Memory B cell (primary cell): ENCODE measurements around the gene SH2D1B.

ENCODE experiments used
- ATAC-seq: fragments of 150-1000 bp; cut with Tn5 transposase; 2 replicates; pipeline ENCODE4 v1.10.0; 2021; ENCODE audit warnings: low read depth, mild to moderate bottlenecking, moderate library complexity
- DNase-seq, 2 donors: peaks; one replicate each; pipeline ENCODE4 v3.0.0; 2022; ENCODE audit warnings: low spot score in 2 of 2
- H3K27ac Mint-ChIP-seq: one replicate; pipeline ENCODE4 v1.8.0; 2022; ENCODE audit warnings: mild to moderate bottlenecking, moderate library complexity, mixed read lengths
- H3K27me3 Mint-ChIP-seq: one replicate; pipeline ENCODE4 v1.8.0; 2022; ENCODE audit warnings: mixed read lengths
- H3K36me3 Mint-ChIP-seq: one replicate; pipeline ENCODE4 v1.8.0; 2022; ENCODE audit warnings: mild to moderate bottlenecking, mixed read lengths
- H3K4me1 Mint-ChIP-seq: one replicate; pipeline ENCODE4 v1.8.0; 2022; ENCODE audit warnings: mixed read lengths
- H3K4me3 Mint-ChIP-seq: one replicate; pipeline ENCODE4 v1.8.0; 2022; ENCODE audit warnings: mild to moderate bottlenecking, moderate library complexity, mixed read lengths
- H3K9me3 Mint-ChIP-seq: one replicate; pipeline ENCODE4 v1.8.0; 2022; ENCODE audit warnings: mixed read lengths

SH2D1B gene

DNA sequence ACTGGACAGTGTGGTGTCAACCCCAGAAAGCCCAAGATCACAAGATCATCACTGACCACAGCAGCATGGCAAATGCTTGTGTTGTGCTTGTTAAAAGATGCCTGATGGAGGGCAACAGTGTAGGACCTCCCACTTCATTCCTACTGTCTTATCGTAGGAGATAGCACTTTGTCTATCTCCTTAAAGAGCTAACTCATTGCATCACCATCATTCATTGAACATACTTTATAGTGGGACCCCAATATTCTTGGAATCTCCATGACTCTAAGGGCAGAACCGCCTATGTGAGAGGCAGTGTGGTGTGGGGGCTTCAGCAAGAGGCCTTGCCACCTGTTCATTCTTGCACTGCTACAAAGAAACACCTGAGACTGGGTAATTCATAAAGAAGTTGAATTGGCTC lies 5.0 kb upstream of the SH2D1B start:
- peaks cover 5% of the 10 kb centered on the region for H3K27me3 Mint-ChIP-seq
- H3K27ac Mint-ChIP-seq, result no peak overlapping the region
- no peak for ATAC-seq
- no peak overlapping the region for H3K4me3 Mint-ChIP-seq
- H3K4me1 Mint-ChIP-seq, result peaks cover 4% of the 10 kb centered on the region
- no peak for DNase-seq
- no peaks in the 10 kb centered on the region for H3K36me3 Mint-ChIP-seq
- no peaks in the 10 kb centered on the region for H3K9me3 Mint-ChIP-seq

DNA sequence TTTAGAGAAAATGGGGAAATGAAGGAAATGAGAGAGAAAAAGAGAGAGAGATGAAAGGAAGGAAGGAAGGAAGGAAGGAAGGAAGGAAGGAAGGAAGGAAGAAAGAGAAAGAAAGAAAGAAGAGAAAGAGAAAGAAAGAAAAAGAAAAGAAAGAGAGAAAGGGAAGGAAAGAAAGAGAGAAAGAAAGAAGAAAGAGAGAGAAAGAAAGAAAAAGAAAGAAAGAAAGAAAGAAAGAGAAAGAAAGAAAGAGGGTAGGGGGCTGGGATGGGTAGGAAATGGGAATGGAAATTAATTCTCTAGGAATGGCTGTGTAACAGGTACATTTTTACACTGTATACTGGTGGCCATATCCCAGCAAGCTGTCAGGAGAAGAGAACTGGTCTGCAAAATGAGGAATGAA lies 4.3 kb upstream of the SH2D1B start:
- Mint-ChIP-seq H3K36me3 (no peaks in the 10 kb centered on the region), H3K27me3 (peaks cover 8% of the 10 kb centered on the region), H3K9me3 (no peaks in the 10 kb centered on the region), H3K4me3 (no peak overlapping the region), H3K4me1 (no peaks in the 10 kb centered on the region), H3K27ac (no peak overlapping the region)
- no peak for DNase-seq
- no peak for ATAC-seq

DNA sequence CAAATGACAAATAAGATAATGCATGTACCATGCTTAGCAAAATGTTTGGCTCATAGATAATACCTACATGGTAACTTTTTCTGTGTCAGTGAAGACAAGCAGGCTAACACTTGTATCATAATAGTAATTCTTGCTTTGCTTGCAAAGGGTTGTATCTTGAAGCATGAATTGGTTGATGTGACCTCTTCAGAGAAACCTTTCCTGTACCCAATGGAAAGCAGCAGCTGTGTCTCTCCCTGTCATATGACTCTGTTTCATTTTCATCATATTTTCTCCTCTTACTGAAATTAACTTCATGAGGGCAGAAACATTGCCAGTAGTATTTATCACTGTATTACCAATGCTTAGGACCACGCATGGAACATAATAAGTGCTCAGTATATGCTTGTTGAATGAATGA lies 4.4 kb downstream of the SH2D1B start:
- H3K4me3 Mint-ChIP-seq, result no peak overlapping the region
- peaks cover 13% of the 10 kb centered on the region for H3K27me3 Mint-ChIP-seq
- ATAC-seq (no peak), DNase-seq (no peak)
- H3K36me3 Mint-ChIP-seq, result no peaks in the 10 kb centered on the region
- H3K27ac Mint-ChIP-seq, result no peak overlapping the region
- H3K4me1 Mint-ChIP-seq, result no peaks in the 10 kb centered on the region
- no peaks in the 10 kb centered on the region for H3K9me3 Mint-ChIP-seq

DNA sequence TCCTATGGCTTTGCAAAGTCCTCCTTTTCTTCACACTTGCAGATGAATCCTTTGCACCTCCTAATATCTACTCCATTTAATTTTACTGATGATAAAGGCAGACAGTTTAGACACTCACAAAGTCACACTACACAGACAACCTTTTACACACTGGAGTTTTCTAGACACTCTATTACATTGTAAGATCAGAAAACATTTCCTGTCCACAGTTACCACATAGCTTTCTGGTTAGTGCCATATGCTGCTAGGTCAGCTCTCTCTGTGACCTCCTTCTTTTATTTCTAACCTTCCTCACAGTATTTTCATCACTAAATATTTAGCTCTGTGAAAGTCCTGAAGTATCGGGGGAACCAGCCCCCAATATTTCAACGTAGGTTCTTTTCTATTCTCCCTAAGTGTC lies 5.1 kb downstream of the SH2D1B start:
- Mint-ChIP-seq H3K4me3 (no peak overlapping the region), H3K9me3 (no peaks in the 10 kb centered on the region), H3K27ac (no peak overlapping the region), H3K27me3 (peaks cover 16% of the 10 kb centered on the region), H3K4me1 (no peaks in the 10 kb centered on the region), H3K36me3 (no peaks in the 10 kb centered on the region)
- no peak for ATAC-seq
- DNase-seq, result no peak

DNA sequence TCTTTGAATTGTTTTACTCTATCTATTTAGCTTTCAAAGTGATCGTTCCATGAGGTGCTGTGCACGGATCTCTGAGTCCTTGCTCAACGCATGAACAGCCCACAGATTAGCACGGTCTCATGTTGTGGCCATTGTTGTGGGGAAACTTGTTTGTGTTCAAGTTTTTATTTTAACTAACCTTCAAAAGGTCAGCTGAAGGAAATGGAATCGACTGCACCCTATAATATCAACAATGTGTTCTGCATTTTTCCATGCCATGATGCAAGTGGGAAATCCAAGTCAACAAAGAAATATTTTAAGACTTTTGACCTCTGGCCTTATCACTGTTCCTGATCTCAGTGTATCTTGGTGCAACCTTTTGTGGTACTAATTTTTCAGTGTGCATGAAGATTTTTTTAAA lies 6.1 kb downstream of the SH2D1B start:
- DNase-seq, result no peak

DNA sequence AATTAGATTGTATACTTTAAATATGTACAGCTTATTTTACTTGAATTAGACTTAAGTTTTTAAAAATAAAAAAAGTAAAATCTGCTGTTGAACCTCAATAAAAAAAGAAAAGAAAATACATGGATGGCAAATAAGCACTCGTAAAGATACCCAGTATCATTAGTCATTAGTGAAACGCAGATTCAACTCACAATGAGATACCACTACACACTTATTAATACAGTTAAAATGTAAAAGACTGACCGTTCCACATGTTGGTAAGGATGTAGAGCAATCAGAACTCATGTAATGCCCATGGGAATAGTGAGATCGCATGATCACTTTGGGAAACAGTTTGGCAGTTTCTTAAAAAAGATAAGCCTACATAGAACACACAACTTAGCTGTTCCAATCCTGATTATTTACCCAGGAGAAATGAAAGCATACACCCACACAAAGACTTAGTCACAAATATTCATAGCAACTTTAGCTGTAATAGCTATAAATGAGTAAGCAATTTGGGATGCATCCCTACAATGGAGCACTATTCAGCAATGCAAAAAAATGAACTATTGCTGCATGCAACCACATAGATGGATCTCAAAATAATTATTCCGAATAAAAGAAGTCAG lies 7.3 kb downstream of the SH2D1B start:
- H3K9me3 Mint-ChIP-seq, result no peaks in the 10 kb centered on the region

More for the DNA sequence above, 6.1 kb downstream of the SH2D1B start:
- Mint-ChIP-seq H3K27me3 (peaks cover 14% of the 10 kb centered on the region), H3K4me1 (no peaks in the 10 kb centered on the region), H3K4me3 (no peak overlapping the region), H3K9me3 (no peaks in the 10 kb centered on the region), H3K27ac (no peak overlapping the region), H3K36me3 (no peaks in the 10 kb centered on the region)
- no peak for ATAC-seq

DNA sequence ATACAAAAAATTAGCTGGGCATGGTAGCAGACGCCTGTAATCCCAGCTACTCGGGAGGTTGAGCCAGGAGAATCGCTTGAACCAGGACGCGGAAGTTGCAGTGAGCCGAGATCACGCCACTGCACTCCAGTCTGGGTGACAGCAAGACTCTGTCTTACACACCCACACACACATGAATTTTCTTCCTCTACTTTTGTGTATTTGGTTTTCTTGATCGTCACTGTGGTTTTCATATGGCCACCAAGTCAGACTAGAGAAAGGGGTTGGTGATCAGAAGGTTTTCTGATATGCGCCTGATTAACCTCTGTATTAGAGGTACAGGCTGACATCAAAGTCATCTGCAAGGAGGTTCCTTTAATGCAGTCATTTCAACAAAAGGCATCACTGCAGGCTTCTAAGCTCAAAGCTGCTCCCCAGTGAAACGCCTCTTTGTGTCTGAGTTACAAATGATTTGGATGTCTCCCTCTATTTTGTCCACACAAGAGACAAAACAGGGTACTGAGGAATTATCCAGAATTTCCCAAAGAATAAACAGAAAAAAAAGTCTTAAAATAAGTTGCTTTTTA lies 11.1 kb downstream of the SH2D1B start:
- no peak overlapping the region for H3K4me3 Mint-ChIP-seq
- H3K27me3 Mint-ChIP-seq, result peaks cover 12% of the 10 kb centered on the region
- no peaks in the 10 kb centered on the region for H3K36me3 Mint-ChIP-seq
- DNase-seq (no peak), ATAC-seq (no peak)
- H3K27ac Mint-ChIP-seq, result no peak overlapping the region
- H3K9me3 Mint-ChIP-seq, result no peaks in the 10 kb centered on the region
- H3K4me1 Mint-ChIP-seq, result no peaks in the 10 kb centered on the region

More for the DNA sequence above, 7.3 kb downstream of the SH2D1B start:
- no peak overlapping the region for H3K27ac Mint-ChIP-seq
- H3K4me1 Mint-ChIP-seq, result no peaks in the 10 kb centered on the region
- DNase-seq (no peak), ATAC-seq (no peak)
- no peak overlapping the region for H3K4me3 Mint-ChIP-seq
- peaks cover 11% of the 10 kb centered on the region for H3K27me3 Mint-ChIP-seq
- H3K36me3 Mint-ChIP-seq, result no peaks in the 10 kb centered on the region

DNA sequence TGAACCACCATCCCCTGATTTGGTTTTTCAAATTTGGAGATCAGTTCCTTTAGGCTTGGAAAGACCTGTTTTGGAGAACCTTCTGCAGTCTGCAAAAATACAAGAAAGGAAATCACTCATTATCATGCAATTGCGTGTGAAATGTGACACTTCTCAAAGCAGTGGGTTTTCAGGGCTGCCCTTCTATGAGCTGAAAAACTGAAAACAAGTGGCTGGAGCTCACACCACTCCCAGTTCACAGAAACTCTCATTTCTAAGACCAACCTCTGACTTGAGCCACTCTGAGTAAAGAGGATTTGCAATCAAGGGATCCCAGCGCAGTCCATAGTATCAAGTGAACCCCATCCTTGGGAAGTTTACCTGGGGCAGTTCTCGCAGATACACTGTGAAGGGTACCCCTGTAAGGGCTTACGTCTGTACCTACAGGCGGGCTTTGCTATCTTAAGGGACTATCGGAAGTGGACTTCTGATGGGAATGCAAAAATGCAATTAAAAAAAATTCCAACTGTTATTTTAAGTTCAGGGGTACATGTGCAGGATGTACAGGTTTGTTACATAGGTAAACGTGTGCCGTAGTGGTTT lies 12.8 kb downstream of the SH2D1B start:
- Mint-ChIP-seq H3K27ac (no peak overlapping the region), H3K27me3 (peaks cover 12% of the 10 kb centered on the region), H3K4me3 (no peak overlapping the region), H3K9me3 (no peaks in the 10 kb centered on the region), H3K36me3 (no peaks in the 10 kb centered on the region), H3K4me1 (no peaks in the 10 kb centered on the region)
- ATAC-seq (no peak), DNase-seq (no peak)

DNA sequence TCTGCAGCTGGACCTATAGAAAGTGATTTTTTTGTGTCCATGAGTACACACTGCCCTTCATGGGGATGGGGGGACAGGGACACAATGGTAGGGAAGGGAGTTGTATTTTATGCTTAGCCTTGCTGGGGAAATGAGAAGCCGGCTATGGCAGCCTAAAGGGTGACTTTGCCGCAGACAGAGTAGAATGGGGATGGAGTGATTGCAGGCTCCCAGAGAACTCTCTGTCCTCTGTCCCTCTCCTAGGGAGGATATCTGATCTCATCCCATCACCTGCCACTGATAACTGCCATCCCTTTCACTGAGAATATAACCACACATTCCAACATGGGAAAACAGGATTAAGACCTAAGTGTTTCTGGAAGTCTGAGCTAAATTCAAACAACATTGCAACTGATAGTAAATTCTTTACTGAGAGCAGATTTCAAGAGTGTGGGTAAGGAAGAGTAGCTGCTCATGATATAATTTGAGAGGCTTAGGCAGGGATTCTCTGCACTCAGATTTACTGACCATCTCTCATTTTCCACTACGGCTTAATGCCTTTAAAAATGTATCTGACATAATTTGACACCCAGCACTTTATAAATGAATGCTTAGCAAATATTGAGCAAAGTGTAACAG lies 13.9 kb downstream of the SH2D1B start:
- H3K4me3 Mint-ChIP-seq, result no peak overlapping the region
- no peaks in the 10 kb centered on the region for H3K4me1 Mint-ChIP-seq
- no peak overlapping the region for H3K27ac Mint-ChIP-seq
- no peak for ATAC-seq
- peaks cover 12% of the 10 kb centered on the region for H3K27me3 Mint-ChIP-seq
- DNase-seq, result no peak
- no peaks in the 10 kb centered on the region for H3K36me3 Mint-ChIP-seq
- no peaks in the 10 kb centered on the region for H3K9me3 Mint-ChIP-seq

DNA sequence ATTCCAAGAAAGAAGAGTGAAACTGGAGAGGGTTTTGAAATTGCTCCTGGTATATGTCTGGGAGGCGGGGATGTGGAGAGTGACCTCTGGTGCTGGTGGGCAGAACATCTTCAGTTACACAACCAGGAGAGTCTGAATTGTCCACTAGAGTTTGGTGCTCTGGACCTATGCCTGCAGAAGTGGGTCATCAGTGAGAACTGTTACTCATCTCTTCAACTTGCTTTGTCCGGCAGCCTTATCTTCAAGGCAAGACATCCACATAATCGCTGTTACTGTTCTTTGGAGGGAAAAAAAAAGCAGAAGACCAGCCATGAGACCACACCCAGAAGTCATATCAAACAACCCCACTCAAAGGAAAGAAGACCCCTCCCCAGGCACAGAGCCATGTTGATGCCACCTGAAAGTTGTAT lies 14.9 kb downstream of the SH2D1B start:
- Mint-ChIP-seq H3K9me3 (no peaks in the 10 kb centered on the region), H3K4me3 (no peak overlapping the region), H3K27me3 (peaks cover 9% of the 10 kb centered on the region), H3K27ac (no peak overlapping the region), H3K36me3 (no peaks in the 10 kb centered on the region), H3K4me1 (peaks cover under 1% of the 10 kb centered on the region)
- DNase-seq (no peak), ATAC-seq (no peak)

DNA sequence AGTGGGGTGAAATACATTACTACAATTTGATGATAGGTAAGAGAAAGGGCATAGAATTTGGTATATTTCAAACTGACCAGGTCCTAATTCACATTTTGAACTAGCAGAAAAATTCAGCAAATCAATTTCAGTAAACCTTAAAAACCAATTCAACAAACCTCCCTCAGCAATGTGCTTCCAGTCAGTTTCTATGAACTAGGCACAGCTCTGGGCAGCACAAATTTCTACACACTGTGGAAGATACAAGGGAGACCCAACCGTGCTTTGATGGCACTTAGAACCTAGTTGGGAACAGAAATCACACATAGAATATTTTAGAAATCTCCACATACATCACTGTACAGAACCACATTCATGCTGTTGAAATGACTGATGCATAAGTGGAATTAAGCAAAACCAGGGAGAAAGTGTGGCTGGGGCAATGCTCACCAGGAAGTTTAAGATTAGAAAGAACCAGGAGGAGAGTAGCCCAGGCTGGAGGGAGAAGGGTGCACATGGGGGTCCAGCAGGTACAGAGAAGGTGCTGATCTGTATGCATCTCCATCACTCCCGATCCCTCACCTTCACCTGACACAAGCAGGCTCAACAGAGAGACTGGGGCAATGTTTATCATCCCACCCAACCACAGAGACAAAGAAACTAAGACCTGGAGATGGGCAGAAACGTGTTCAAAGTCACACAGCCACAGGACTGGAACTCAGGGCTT lies 15.6 kb downstream of the SH2D1B start:
- no peak overlapping the region for H3K27ac Mint-ChIP-seq
- H3K36me3 Mint-ChIP-seq, result no peaks in the 10 kb centered on the region

DNA sequence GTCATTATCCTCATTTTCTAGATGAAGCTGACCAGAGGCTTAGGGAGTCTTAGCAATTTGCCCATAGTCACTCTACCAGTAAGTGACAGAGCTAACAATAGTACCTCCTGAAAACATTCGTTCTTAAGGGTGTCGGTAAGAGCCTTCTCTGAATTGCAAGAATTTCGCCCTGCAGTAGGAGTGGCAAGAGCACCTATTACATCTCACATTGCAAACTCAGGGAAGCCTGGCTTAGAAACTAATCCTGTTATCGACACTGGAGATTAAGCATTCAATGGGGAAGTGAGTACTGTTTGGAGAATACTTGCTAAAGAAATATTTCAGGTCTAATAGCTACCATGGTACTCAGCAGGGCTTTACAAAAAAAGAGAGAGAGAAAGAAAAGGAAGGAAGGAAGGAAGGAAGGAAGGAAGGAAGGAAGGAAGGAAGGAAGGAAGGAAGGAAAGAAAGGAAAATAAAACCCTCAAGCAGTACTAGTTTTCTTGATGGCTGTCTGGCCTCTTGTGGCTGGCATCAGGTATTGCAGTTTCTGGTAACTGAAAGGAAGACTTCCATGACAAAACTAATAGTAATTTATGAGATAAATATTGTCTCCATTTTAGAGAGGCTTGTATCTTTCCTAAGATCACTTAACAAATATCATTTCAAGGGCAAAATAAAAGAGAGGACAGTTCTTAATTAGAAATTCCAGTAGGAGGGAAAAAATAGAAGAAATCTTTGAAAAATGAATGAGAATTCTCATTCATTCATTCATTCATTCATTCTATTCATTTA lies 20.0 kb downstream of the SH2D1B start:
- Mint-ChIP-seq H3K4me3 (no peak overlapping the region), H3K4me1 (peaks cover 3% of the 10 kb centered on the region), H3K27me3 (peaks cover 13% of the 10 kb centered on the region), H3K27ac (no peak overlapping the region), H3K36me3 (no peaks in the 10 kb centered on the region), H3K9me3 (no peaks in the 10 kb centered on the region)
- DNase-seq, result no peak
- ATAC-seq, result no peak

More for the DNA sequence above, 15.6 kb downstream of the SH2D1B start:
- Mint-ChIP-seq H3K4me3 (no peak overlapping the region), H3K4me1 (peaks cover 3% of the 10 kb centered on the region), H3K27me3 (peaks cover 6% of the 10 kb centered on the region), H3K9me3 (no peaks in the 10 kb centered on the region)
- no peak for ATAC-seq
- DNase-seq, result no peak

DNA sequence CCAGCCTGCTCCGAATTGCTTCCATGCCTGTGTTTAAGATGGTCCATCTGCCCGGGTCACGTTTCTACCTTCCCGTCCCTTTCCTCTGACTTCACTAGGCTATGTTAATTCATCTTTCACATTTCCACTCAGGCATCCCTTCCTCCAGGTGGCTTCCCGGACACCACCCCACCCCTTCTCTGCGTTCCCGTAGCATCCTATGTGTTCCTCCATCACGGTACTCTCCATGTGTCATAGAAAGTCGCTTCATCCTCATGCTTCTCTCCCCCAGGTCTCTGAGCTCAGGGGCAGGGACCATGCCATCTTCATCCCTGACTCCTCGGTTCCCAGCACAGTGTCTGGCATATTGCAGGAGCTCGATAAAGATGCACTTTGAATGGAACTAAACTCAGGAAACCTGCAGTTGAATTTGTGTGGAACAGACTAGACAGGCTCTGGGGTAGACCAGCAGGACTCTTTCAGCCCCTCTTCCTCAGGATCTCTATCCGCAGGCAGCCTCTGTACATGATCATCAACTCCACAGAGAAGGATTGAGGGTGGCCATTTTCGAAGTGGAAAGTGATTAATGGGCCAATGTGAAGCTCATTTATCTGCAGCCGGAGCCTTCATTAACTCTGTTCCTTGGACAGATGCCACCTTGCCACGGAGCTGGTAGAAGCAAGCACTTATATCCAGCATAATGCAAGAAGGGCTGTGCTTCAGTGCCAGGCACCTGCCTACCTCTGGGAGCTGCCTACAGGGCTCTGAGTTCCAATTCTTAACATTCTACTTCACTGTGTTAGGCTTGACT lies 21.3 kb downstream of the SH2D1B start:
- no peak for DNase-seq
- Mint-ChIP-seq H3K9me3 (no peaks in the 10 kb centered on the region), H3K4me3 (no peak overlapping the region), H3K27ac (no peak overlapping the region), H3K27me3 (peaks cover 14% of the 10 kb centered on the region), H3K36me3 (no peaks in the 10 kb centered on the region), H3K4me1 (peaks cover 3% of the 10 kb centered on the region)
- no peak for ATAC-seq
